Uterus (tissue), 2 donors: Measurements from ENCODE around the gene PRMT2.

Experiments
- POLR2A ChIP-seq, 2 donors: fragments of 450-650 bp; IDR thresholded peaks; one replicate each; pipeline ENCODE4 v1.6.1; 2016; ENCODE audit warnings: antibody characterized with exemption in 2 of 2, mild to moderate bottlenecking in 1 of 2, moderate library complexity in 1 of 2
- TF ChIP-seq, protein P1 (sequence below), 4 experiments: fragments of 200-600 bp in 2 of 4; fragments of 450-650 bp in 2 of 4; sonication (generic) in 2 of 4; IDR thresholded peaks; one replicate each; pipeline ENCODE4 v1.5.1; 2016 to 2019; ENCODE audit warnings: antibody characterized with exemption in 4 of 4, mild to moderate bottlenecking in 2 of 4, moderate library complexity in 1 of 4

GRCh38 chr21:46626975-46627501, 8.4 kb upstream of the PRMT2 start:
- TF ChIP-seq, protein P1, sequence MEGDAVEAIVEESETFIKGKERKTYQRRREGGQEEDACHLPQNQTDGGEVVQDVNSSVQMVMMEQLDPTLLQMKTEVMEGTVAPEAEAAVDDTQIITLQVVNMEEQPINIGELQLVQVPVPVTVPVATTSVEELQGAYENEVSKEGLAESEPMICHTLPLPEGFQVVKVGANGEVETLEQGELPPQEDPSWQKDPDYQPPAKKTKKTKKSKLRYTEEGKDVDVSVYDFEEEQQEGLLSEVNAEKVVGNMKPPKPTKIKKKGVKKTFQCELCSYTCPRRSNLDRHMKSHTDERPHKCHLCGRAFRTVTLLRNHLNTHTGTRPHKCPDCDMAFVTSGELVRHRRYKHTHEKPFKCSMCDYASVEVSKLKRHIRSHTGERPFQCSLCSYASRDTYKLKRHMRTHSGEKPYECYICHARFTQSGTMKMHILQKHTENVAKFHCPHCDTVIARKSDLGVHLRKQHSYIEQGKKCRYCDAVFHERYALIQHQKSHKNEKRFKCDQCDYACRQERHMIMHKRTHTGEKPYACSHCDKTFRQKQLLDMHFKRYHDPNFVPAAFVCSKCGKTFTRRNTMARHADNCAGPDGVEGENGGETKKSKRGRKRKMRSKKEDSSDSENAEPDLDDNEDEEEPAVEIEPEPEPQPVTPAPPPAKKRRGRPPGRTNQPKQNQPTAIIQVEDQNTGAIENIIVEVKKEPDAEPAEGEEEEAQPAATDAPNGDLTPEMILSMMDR (IDR thresholded peaks at IDR 0.05) = no peak
- TF ChIP-seq POLR2A (IDR thresholded peaks at IDR 0.05) = no peak
